Activated CD8-positive, alpha-beta memory T cell treated with anti-CD3 and anti-CD28 coated beads, Interleukin-2, amount 50 U/mL, for 1 hour (primary cell): ENCODE measurements around the gene NFKB1.

Experiments
- DNase-seq: peaks from one replicate; pipeline ENCODE4 v3.0.0-alpha.2; 2020; ENCODE audit errors: extremely low read depth

The NFKB1 gene

DNA sequence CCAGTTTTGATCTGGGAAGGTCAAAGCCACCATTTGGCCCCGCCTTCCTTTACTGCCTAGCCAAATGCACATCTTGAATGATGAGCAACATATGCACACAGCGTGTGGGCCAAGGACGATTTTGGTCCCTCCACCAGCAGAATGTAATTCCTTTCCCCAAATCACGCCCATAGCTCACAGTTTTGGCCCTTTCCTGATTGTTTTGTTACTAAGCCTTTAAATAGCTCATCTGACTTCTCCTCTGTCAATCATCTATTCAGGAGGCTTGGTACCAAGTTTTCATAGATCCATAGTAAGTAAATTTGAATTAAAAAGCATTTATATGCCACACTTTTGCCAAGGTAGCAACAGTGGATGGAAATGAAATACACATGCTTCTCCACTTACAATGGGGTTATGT lies 123.3 kb downstream of the NFKB1 start:
- no peak for DNase-seq

- DNase-seq, result peak; percentile 43
Observed at GRCh38 chr4:102625232-102625930, 124.2 kb downstream of the NFKB1 start.

GRCh38 chr4:102627831-102628523 lies 126.8 kb downstream of the NFKB1 start:
- DNase-seq, result no peak

- no peak for DNase-seq
Observed at GRCh38 chr4:102629673-102630072, 128.5 kb downstream of the NFKB1 start.

GRCh38 chr4:102631616-102632015 lies 130.5 kb downstream of the NFKB1 start:
- DNase-seq, result no peak

DNA sequence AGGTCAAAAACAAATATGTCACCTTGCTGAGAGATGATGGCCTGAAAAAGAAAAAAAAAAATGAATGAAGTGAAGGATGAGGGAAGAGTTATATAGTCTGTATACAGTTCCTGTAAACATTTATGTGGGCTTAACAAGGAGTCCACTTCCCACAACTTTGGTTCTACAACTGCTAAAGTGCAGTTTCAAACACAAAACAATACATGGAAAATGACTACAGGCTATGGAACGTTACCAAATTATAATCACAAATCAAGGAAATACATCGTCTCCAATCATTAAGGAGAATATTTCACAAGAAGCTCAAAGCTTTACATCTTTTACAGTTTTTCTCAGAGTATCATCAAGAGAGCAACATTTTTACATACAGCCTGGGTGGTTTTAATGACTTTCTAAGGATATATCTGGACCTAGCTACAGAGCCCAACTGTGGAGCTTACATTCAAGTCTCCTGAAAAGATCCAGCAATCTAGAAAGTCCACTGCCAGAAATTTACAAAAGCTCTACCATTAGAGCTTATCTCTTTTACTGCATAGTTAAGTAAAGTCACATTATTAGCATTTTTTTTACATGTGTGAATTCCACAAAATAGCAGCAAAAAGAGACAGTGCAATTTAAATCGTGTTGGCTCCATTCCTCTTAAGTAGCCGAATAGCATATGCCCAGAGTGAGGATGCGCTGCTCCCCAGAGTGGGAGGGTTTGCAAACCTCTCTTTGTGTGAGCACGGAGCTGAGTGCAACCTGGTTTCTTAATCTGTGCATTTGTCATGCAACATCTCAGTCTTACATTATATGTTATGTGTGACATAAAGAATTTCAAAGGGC lies 131.3 kb downstream of the NFKB1 start:
- DNase-seq, result no peak

DNA sequence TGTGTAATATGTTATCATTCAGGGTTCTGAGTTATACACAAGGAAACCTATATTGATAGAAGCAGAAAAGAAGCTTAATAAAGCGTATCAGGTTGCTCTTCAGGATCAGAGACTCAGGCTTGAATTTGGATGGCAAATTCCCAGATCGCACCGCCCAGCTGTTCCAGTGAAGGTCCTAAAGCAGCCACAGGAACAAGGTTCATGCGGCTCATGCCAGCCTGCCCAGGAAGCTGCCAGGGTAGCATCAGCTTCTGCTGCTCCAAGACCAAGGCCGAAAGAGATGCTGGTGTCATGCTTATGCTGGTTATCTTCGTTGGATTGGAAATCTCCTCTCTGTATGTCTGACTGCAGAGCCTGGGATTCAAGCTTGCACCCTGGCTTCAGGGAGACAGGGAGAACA lies 131.9 kb downstream of the NFKB1 start:
- DNase-seq, result no peak

- no peak for DNase-seq
Observed at GRCh38 chr4:102637391-102637790, 136.2 kb downstream of the NFKB1 start.

- DNase-seq, result no peak
Observed at GRCh38 chr4:102638621-102639020, 137.5 kb downstream of the NFKB1 start.

DNA sequence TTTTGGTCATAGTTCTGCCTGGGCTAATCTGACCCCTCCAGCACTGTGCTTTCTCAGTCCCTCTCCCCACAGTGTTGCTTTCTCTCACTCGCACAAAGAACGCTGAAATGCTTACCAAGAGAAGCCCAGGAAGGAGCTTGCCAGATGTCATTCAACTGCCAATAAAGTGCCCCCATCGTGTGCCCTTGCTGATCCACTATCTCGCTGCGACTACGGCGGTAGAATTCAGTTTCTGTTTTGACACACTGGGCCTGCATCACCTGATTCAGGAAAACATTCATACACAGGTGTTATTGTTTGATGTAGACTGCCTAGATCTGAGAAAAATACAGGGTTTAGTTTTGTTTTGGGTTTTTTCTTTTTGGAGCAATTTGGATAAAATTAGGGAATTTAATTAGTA lies 138.4 kb downstream of the NFKB1 start:
- no peak for DNase-seq

GRCh38 chr4:102640669-102641068 lies 139.5 kb downstream of the NFKB1 start:
- DNase-seq, result no peak

DNA sequence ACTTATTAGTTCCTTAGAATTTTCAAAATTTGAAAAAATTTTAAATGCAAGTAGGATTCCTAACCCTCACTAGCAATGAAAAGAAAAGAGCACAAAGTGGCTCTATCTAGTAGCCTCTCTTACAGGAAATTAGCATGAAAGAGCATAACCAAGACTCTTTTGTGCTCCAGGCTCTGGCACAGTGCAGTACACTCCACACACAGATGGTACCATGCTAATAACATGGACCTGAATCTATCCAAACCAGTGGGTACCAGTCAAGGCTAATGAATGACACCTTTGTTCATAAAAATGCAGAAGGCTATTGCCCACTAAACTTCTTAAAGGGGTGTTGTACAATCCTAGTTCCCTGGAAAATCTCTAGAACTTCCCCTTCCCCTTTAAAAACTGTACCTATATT lies 140.6 kb downstream of the NFKB1 start:
- no peak for DNase-seq

- DNase-seq, result no peak
Observed at GRCh38 chr4:102642631-102643298, 141.6 kb downstream of the NFKB1 start.

- DNase-seq, result no peak
Observed at GRCh38 chr4:102647117-102647516, 146.0 kb downstream of the NFKB1 start.

DNA sequence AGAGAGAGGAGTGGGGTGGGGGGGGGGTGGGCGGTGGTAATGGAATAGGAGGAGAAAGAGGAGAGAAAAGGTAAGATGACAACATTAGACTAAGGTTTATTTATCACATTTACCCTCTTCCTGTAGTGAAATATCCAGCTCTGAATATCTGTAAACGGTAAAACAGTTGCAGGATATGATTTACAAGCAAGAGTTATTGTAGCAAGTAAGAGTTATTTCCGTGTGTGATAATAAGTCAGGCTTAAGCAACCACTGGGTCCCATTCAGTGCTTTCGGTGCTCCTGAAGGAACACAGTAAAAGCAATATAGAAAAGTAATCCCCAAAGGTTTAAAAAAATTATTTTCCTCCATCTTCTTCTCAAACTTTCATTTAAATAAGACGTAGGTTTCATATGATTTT lies 156.0 kb downstream of the NFKB1 start:
- DNase-seq, result no peak

DNA sequence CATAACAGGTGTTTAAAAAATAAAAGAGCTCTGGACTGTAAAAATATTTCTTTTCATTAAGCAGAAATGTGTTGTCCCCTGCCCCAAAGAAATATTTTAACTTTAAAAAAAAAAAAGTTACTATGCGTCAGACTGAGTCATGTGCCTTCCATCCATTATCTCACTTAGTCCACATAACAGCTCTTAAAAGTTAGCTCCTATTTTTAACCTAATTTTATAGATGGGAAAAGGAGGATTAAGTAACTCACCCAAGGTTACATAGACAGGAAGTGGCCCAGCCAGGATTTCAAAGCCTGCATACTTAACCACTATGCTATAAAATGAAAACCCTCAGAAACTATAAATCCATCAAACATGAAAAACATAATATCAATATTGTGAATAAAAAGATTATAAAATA lies 161.9 kb downstream of the NFKB1 start:
- no peak for DNase-seq

DNA sequence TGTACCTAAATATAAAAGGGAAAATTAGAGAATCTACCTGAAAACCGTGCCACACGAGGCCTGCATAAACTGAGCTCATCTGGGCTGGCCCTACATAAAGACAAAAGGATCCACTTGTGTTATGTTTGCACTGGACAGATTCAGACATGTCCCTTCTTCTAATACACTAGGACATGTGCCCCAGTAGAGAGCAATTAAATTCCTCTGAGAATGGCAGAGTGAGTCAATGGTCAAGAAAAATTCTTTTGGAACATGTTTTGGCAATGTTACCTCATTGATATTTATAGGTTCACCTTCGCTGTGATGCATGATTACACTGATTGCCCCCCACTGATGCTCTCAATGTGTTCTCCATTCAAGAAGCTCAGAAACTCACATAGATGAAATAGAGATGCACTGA lies 164.4 kb downstream of the NFKB1 start:
- no peak for DNase-seq
